Skeletal muscle tissue (tissue), 4 donors: ENCODE results near the gene POU2AF1. TPM values are rescaled to one million over a fixed set of nuclear protein-coding genes. Genes with fewer than 3 reads are reported as not detected.

Experiments used
- H3K27ac ChIP-seq: one replicate; pipeline ENCODE4 v1.7.0; 2013; ENCODE audit warnings: mild to moderate bottlenecking, low read depth, low read length, inconsistent platforms
- H3K27me3 ChIP-seq, 3 donors: one replicate each; pipeline ENCODE4 v1.7.0; 2013; ENCODE audit warnings: low read length in 3 of 3; ENCODE audit not compliant: control insufficient read depth in 3 of 3, insufficient read depth in 3 of 3
- H3K36me3 ChIP-seq, 3 donors: one replicate each; pipeline ENCODE4 v1.7.0; 2013; ENCODE audit warnings: low read length in 3 of 3; ENCODE audit not compliant: control insufficient read depth in 3 of 3, insufficient read depth in 3 of 3
- H3K4me1 ChIP-seq, 3 donors: one replicate each; pipeline ENCODE4 v1.7.0; 2013; ENCODE audit warnings: low read length in 3 of 3, mild to moderate bottlenecking in 3 of 3; ENCODE audit not compliant: control insufficient read depth in 3 of 3, insufficient read depth in 3 of 3
- H3K4me3 ChIP-seq, 3 donors: one replicate each; pipeline ENCODE4 v1.7.0; 2013; ENCODE audit warnings: low read length in 3 of 3
- H3K9ac ChIP-seq, 3 donors: one replicate each; pipeline ENCODE4 v1.7.0; 2013; ENCODE audit warnings: low read length in 3 of 3, mild to moderate bottlenecking in 3 of 3, moderate library complexity in 2 of 3, low read depth in 1 of 3
- H3K9me3 ChIP-seq, 3 donors: one replicate each; pipeline ENCODE4 v1.7.0; 2013; ENCODE audit warnings: low read length in 3 of 3; ENCODE audit not compliant: control insufficient read depth in 3 of 3
- total RNA-seq: library from RNA; depleted of rRNA; stranded (reverse); fragments of >200 nt; gene quantifications from one replicate; pipeline ENCODE4 v1.2.3, GENCODE V29; 2014
- donor health status: Osteomylitis.

The POU2AF1 gene
- total RNA-seq, 1 donor from 2014 or later = not detected

DNA sequence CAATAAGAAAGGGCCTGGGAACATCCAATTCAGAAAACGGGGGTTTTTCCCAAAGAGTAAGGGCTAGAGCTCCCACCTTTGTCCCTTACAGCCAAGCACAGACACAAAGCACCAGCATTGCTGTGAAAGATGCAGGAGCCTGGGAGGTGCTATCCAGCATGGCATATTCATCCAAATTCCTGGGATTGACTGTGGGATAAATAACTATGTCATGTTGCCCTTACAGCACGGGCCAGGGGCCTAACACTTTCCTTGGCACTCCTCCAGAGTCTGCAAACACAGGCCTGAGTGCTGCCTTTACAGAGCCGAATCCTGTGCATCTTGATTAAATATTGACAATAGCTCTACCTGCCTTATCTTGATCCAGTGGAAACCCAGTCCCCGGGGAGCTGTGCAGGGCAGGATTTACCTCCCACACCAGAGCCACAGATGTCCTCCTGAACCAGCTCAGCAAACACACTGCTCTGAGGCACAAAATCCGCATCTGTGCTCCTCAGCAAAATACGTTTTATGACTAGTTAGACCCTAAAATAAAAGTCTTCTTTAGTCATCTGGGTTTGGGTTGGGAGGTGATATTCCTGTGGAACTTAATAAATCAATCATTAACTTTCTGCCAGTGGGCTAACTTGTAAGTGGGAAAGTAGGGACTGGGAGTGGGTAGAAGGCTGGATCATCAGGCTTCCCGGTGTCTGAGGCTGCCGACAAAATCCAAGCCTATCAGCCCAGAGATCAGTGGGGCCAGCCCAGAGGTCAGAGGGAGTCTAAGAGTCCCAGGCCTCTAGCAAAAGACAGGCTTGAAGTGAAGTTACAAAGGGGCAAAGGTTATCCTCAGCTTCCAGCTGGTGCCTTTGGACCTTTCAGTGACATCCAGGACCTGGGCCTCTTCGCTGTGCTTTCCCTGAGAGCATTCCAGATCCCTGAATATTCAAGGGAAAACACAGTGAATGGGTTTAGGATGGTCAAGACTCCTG is 44.3 kb downstream of the POU2AF1 start:
- no peak overlapping the region for H3K9ac ChIP-seq
- no peaks in the 10 kb centered on the region for H3K36me3 ChIP-seq
- H3K4me1 ChIP-seq = peaks cover 7 to 20% (median 12%) of the 10 kb centered on the region in 3 donors
- H3K4me3 ChIP-seq = no peak overlapping the region
- H3K27me3 ChIP-seq = no peaks in the 10 kb centered on the region
- H3K9me3 ChIP-seq = no peaks in the 10 kb centered on the region
- no peak overlapping the region for H3K27ac ChIP-seq

DNA sequence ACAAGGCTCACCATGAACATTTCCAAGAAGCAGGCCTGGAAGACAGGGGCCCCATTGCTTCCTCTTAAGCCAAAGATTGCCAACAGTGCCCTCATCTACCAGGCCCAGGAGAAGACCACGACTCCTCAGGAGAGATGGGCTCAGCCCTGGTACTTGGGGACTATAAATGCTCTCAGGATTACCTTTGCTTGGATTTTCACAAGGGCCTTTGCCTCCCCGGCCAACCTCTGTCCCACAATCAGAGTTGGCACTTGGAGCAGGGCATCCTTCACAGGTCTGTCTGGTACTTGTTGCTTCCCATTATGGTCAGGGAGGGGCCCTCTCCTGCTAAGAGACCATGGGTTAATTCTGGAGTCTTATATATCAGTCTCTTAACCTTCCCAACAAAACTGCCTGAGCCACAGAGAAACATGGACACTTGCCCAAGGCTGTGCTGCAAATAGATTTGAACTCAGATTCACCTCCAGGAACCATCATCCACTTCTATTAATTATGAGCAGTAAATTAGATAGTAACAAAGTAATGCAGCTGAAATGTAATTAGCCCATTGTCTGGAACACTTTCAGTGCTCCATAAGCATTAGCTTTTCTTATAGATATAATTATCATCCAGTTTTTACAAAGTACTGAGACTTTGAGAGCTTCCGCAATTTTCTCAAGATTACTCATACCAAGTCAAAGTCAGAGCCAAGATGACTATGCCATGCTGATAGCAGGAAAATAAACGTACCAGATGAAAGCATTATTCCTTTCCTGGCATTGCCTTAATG is 47.2 kb downstream of the POU2AF1 start:
- Histone ChIP-seq H3K9me3 (no peaks in the 10 kb centered on the region), H3K4me3 (no peak overlapping the region), H3K27me3 (no peaks in the 10 kb centered on the region), H3K36me3 (no peaks in the 10 kb centered on the region), H3K27ac (no peak overlapping the region), H3K9ac (no peak overlapping the region), H3K4me1 (peaks cover 25 to 45% (median 28%) of the 10 kb centered on the region in 3 donors)

DNA sequence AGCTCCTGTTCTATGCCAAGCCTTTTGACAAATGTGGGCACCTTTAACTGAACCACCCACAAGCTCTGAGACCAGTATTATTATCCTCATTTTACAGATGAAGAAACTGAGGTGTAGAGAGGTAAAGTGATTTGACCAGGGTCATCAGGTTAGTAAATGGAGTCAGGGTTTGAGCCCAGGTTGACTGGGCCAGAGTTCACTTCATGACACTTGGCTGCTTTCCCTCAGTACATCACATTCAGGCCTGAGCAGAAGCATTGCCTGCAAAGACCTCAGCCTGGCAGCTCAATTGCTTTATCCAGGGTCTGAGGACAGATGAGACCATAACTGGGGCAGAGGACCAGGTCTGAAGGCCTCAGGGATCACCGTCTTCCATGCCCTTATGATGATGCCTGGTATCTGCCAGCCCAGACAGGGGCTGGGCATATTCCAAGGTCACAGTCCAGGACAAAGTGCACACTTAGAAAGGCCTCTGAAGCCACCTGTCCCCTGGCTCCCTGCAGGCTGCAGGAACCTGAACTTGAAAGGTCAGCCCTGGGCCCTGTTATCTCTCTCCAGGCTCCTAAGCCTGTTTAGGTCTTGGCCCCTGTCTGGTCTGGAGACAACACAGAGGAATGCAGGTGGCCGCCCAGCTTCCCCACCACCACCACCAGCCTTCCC is 48.7 kb downstream of the POU2AF1 start:
- no peaks in the 10 kb centered on the region for H3K9me3 ChIP-seq
- no peak overlapping the region for H3K9ac ChIP-seq
- H3K27me3 ChIP-seq = no peaks in the 10 kb centered on the region
- peak overlapping the region; percentile 1 for H3K27ac ChIP-seq
- peaks cover 28 to 45% (median 29%) of the 10 kb centered on the region in 3 donors for H3K4me1 ChIP-seq
- H3K36me3 ChIP-seq = no peaks in the 10 kb centered on the region
- no peak overlapping the region for H3K4me3 ChIP-seq

DNA sequence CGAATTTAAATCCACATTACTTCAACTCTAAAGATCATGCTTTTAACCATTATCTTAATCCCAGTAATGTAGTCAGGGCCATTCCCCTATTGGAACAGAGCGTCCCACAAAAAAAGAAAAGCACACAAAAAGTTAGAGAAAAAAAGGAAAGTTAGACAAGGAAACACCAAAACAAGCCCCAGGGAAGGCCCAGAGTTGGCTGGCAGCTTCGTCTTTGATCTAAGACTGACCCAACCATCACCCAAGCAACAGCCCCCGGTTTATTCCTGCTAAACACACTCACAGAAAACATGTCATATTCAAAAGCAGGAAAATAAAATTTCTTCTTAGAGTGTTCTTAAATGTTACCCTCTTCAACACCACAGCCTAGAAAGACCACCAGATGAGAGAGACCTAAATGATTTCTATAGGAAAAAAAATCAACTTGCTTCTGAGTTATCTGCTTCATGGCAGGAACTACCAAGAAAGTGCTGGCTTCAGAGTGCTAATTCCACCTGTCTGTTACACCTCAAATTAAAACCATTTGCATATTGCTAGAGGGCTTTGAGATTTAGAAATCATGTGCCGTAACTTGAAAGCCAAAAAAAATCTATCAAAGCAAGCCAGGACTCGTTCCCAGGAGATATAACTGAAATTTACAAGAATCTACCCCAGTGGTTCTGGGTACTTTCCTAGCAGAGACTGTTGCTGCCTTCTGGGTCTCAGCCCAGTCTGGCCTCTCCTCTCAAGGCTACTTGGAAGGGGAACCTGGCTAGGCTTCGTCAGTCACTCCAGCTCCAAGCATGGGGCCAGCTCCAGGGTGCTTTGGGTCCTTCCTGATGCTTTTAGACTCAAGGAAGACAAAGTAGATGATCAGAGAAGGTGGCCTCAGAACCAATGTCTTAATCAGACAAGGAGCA is 49.5 kb downstream of the POU2AF1 start:
- no peaks in the 10 kb centered on the region for H3K36me3 ChIP-seq
- no peak overlapping the region for H3K9ac ChIP-seq
- H3K27me3 ChIP-seq = no peaks in the 10 kb centered on the region
- H3K4me3 ChIP-seq = no peak overlapping the region
- H3K4me1 ChIP-seq = peaks cover 28 to 45% (median 29%) of the 10 kb centered on the region in 3 donors
- H3K27ac ChIP-seq = peak overlapping the region; percentile 25
- H3K9me3 ChIP-seq = no peaks in the 10 kb centered on the region

DNA sequence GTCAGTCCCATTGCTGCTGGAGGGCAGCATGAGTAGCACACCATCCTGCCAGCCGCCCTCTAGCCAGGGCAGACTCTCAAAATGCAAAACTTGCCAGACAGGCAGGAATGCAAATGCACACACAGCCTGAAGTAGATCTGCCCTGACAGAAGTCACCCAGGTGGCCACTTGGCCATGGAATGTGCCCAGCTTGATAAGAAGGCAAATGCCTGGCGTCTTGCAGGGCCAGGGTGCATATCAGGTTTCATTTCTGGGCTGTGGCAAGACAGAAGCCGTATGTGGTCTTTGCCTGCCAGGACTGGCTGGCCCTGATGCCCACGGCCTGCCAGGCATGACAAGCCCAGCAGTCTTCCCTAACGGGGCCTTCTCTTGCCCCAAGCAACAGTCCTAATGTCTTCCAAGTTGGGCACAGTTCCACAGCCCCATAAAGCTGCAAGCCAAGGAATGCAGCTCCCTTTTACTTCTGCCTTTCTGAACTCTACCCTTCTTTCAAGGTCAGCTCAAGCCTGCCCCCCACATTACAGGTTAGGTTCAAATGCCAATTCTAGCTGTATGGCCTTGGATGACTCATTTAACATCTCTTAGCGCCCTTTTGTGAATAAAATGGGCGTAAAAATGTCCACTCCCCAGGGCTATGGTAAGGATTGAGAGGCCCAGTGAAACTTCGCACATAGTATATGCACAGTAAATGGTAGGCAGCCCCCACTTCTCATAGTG is 51.0 kb downstream of the POU2AF1 start:
- H3K27ac ChIP-seq = no peak overlapping the region

DNA sequence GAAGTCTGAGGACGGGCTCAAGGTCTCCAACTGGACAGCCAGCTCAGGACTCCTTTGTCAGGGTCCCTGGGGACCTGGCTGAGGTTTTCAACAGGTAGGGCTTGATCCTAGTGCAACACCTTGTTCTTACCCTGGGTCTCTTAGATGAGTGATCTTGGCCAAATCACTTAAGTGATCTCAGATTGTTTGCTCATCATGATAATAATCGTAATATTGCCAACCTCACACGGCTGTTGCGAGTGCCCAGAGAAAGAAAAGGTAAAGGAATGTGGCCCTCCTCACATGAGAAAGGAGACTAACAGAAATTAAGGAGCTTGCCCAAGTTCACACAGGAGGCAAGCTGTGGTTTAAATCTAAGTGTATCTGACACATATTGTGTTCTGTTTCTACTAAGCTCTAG is 52.3 kb downstream of the POU2AF1 start:
- Histone ChIP-seq H3K4me3 (no peak overlapping the region), H3K36me3 (no peaks in the 10 kb centered on the region), H3K27ac (no peak overlapping the region), H3K9me3 (no peaks in the 10 kb centered on the region), H3K4me1 (peaks cover 26 to 44% (median 29%) of the 10 kb centered on the region in 3 donors), H3K27me3 (no peaks in the 10 kb centered on the region), H3K9ac (no peak overlapping the region)

More for the DNA sequence above, 51.0 kb downstream of the POU2AF1 start:
- H3K27me3 ChIP-seq = no peaks in the 10 kb centered on the region
- peaks cover 28 to 48% (median 29%) of the 10 kb centered on the region in 3 donors for H3K4me1 ChIP-seq
- no peak overlapping the region for H3K4me3 ChIP-seq
- H3K9ac ChIP-seq = no peak overlapping the region
- H3K9me3 ChIP-seq = no peaks in the 10 kb centered on the region
- no peaks in the 10 kb centered on the region for H3K36me3 ChIP-seq

DNA sequence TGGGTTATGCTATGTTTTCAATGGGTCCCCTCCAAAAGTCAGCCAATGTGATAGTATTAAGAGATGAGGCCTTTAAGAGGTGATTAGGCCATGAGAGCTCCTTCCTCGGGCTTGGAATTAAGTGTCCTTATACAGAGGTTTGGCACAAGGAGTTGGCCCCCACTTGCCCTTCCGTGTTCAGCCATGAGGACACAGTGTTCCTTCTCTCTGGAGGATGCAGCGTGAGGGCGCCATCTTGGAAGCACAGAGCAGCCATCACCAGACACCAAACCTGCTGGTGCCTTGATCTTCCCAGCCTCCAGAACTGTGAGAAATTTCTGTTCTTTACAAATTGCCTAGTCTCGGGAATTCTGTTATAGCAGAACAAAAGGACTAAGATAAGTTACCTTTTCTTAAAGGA is 53.8 kb downstream of the POU2AF1 start:
- Histone ChIP-seq H3K27ac (no peak overlapping the region), H3K36me3 (no peaks in the 10 kb centered on the region), H3K27me3 (no peaks in the 10 kb centered on the region), H3K4me3 (no peak overlapping the region), H3K9me3 (no peaks in the 10 kb centered on the region), H3K4me1 (peaks cover 20 to 32% (median 24%) of the 10 kb centered on the region in 3 donors), H3K9ac (no peak overlapping the region)

DNA sequence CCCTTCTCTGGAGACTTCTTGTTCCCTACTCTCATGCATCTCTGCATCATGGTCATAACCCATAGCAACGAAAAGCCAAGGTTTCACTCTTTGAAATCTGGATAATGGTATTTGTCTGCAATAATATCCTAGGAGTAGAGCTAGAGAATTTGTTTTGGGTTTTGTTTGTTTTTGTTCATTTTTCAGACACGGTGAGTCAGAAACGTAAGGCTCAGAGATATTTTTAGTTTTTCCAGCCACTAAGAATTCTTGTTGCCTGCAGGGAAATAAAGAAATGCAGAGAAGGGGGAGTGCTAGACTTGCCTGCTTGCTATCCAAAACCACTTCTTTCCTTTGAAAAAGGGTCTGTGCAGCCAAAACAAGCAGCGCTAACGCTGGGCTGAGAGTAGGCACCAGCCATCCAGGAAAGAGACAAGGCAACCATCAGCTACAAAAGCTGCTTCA is 54.8 kb downstream of the POU2AF1 start:
- no peaks in the 10 kb centered on the region for H3K27me3 ChIP-seq
- H3K9me3 ChIP-seq = no peaks in the 10 kb centered on the region
- no peaks in the 10 kb centered on the region for H3K36me3 ChIP-seq
- no peak overlapping the region for H3K4me3 ChIP-seq
- H3K4me1 ChIP-seq = peaks cover 20 to 22% (median 21%) of the 10 kb centered on the region in 3 donors
- H3K27ac ChIP-seq = peak overlapping the region; percentile 48
- H3K9ac ChIP-seq = no peak overlapping the region
